ENCODE results near the gene ALAS1. TPM values are rescaled to one million over a fixed set of nuclear protein-coding genes. Genes with fewer than 3 reads are reported as not detected.
A peak's percentile ranks its signal among the peaks of the same experiment; 100 is the strongest.

The ALAS1 gene
- total RNA-seq, 4 donors from 2014 or later, result 61.0 to 99.8 (median 68.4) TPM

DNA sequence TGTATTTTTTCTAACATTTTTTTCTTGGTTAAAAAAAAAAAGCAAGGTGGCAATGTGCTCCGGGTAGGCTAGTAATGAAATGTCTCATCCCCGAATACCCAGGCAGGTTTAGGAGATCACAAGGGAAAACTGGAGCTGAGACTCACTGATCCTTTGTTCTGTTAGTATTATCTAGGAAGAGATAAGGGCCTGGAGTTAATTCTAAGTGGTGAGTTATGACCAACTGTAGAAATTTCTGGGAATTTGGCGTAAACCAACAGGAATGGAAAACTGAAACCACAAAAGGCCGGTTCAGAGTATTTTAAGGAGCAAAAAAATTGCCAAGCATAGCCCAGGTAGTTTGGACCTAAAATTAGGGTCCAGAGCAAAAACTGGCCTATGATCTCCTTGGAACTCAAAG is 60.0 kb downstream of the ALAS1 start:
- DNase-seq, result no peak
- in situ Hi-C loops (cut with MboI; ENCODE audit: low sequenced_read_pairs in 4 of 4) (no loop called here), intact Hi-C loops (cut with DNase I; ENCODE audit: low total_unique reads) (no loop called here)
- no peaks in the 10 kb centered on the region for H3K4me1 ChIP-seq
- peaks cover 13 to 99% of the 10 kb centered on the region in 2 donors for H3K36me3 ChIP-seq
- no peak overlapping the region for H3K27ac ChIP-seq
- TF ChIP-seq, protein P1, sequence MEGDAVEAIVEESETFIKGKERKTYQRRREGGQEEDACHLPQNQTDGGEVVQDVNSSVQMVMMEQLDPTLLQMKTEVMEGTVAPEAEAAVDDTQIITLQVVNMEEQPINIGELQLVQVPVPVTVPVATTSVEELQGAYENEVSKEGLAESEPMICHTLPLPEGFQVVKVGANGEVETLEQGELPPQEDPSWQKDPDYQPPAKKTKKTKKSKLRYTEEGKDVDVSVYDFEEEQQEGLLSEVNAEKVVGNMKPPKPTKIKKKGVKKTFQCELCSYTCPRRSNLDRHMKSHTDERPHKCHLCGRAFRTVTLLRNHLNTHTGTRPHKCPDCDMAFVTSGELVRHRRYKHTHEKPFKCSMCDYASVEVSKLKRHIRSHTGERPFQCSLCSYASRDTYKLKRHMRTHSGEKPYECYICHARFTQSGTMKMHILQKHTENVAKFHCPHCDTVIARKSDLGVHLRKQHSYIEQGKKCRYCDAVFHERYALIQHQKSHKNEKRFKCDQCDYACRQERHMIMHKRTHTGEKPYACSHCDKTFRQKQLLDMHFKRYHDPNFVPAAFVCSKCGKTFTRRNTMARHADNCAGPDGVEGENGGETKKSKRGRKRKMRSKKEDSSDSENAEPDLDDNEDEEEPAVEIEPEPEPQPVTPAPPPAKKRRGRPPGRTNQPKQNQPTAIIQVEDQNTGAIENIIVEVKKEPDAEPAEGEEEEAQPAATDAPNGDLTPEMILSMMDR (IDR thresholded peaks at IDR 0.05 in 4 of 5, conservative IDR thresholded peaks at IDR 0.05 in 1 of 5), result no peak
- no peak for TF ChIP-seq POLR2A (IDR thresholded peaks at IDR 0.05)
- no peak for ATAC-seq
- H3K27me3 ChIP-seq, result no peaks in the 10 kb centered on the region
- H3K9me3 ChIP-seq, result no peaks in the 10 kb centered on the region
- H3K4me3 ChIP-seq, result no peak overlapping the region

DNA sequence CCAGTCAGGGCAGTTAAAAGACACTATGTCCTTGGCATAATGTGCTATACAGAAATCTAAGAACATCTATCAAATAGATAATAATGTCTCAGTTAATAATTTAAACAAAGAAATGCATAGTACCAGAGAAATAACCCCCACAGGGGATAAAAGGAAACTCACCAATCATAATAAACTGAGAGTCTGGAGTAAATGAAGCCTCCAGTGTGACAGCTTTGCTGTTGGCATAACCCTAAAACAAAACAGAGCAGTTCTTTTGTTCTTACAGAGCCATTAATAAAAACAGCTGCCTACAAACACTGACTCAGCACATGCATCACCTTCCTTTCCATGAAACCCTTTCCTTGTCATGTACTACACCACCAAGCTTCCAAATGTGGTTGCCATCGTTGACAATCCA is 61.1 kb downstream of the ALAS1 start:
- H3K4me3 ChIP-seq, result no peak overlapping the region
- H3K9me3 ChIP-seq, result no peaks in the 10 kb centered on the region
- H3K27ac ChIP-seq, result no peak overlapping the region
- ATAC-seq (no peak), DNase-seq (no peak)
- in situ Hi-C loops (cut with MboI; ENCODE audit: low sequenced_read_pairs in 4 of 4) (no loop called here), intact Hi-C loops (cut with DNase I; ENCODE audit: low total_unique reads) (no loop called here)
- H3K36me3 ChIP-seq, result peaks cover 13 to 99% of the 10 kb centered on the region in 2 donors
- H3K4me1 ChIP-seq, result no peaks in the 10 kb centered on the region
- H3K27me3 ChIP-seq, result no peaks in the 10 kb centered on the region
- TF ChIP-seq POLR2A (IDR thresholded peaks at IDR 0.05), result no peak
- TF ChIP-seq, protein P1 (IDR thresholded peaks at IDR 0.05 in 4 of 5, conservative IDR thresholded peaks at IDR 0.05 in 1 of 5), result no peak

DNA sequence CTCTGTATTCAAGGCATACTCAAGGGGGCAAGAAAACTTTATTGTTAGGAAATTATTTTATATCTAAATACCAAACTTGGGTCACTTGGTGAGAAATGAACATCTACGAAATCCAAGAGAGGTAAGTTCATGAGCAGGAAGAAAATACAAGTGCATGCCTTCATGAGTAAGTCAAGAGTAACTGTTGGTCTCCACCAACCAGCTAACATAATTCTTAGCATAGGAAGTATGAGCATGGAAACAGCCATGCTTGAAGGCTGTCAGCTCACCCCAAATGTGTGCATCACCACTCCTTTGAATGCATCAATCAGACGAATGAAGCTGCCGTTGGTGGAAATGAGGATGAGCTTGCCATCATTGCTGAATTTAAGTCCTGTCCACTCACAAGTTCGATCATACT is 61.5 kb downstream of the ALAS1 start:
- DNase-seq (no peak), ATAC-seq (no peak)
- intact Hi-C loops (cut with DNase I; ENCODE audit: low total_unique reads), result no loop called here
- peaks cover 13 to 99% of the 10 kb centered on the region in 2 donors for H3K36me3 ChIP-seq
- no peak overlapping the region for H3K4me3 ChIP-seq
- in situ Hi-C loops (cut with MboI; ENCODE audit: low sequenced_read_pairs in 4 of 4), result no loop called here
- H3K27me3 ChIP-seq, result no peaks in the 10 kb centered on the region
- H3K9me3 ChIP-seq, result no peaks in the 10 kb centered on the region
- TF ChIP-seq, protein P1 (IDR thresholded peaks at IDR 0.05 in 4 of 5, conservative IDR thresholded peaks at IDR 0.05 in 1 of 5), result no peak
- no peak for TF ChIP-seq POLR2A (IDR thresholded peaks at IDR 0.05)
- no peaks in the 10 kb centered on the region for H3K4me1 ChIP-seq
- no peak overlapping the region for H3K27ac ChIP-seq

DNA sequence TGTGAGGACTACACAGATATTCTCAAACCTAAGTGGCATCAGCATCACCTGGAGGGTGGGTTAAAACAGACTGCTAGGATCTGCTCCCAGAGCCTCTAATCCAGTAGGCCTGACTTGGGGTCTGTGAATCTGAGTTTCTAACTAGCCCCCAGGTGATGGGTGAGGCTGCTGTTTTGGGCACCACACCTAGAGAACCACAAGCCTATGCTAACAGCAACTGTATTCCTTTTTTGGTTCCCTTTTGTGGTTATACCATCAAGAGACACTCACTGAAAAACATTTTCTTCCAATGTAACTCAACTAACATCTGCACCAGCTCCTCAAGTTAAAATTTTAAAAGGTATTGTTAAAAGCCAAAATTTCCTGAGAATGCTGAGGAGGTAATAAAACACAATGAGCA is 64.5 kb downstream of the ALAS1 start:
- Histone ChIP-seq H3K4me1 (no peaks in the 10 kb centered on the region), H3K36me3 (peaks cover 13 to 96% of the 10 kb centered on the region in 2 donors), H3K9me3 (no peaks in the 10 kb centered on the region), H3K27ac (peak overlapping the region in 2 of 4 donors; percentile 1 to 21), H3K27me3 (no peaks in the 10 kb centered on the region), H3K4me3 (no peak overlapping the region)
- intact Hi-C loops (cut with DNase I; ENCODE audit: low total_unique reads), result no loop called here
- TF ChIP-seq, protein P1 (IDR thresholded peaks at IDR 0.05 in 4 of 5, conservative IDR thresholded peaks at IDR 0.05 in 1 of 5), result no peak
- TF ChIP-seq POLR2A (IDR thresholded peaks at IDR 0.05), result no peak
- DNase-seq (no peak), ATAC-seq (no peak)
- in situ Hi-C loops (cut with MboI; ENCODE audit: low sequenced_read_pairs in 4 of 4), result no loop called here

Other genes starting within 250 kb of the ALAS1 start
- 1 to 10 TPM in 1 of 4 donors, under 1 TPM in 3; 0.18 to 2.5 (median 0.37) TPM for gene GPR62, start 242.8 kb upstream of the ALAS1 start, total RNA-seq
- gene PCBP4, start 230.7 kb upstream of the ALAS1 start, total RNA-seq, result 100 to 1,000 TPM; 184 to 320 (median 199) TPM
- 10 to 100 TPM; 11.2 to 21.0 (median 17.2) TPM for gene ABHD14B, start 224.1 kb upstream of the ALAS1 start, total RNA-seq
- 10 to 100 TPM in 3 of 4 donors, 1 to 10 TPM in 1; 8.7 to 37.9 (median 29.9) TPM for gene ABHD14A, start 223.1 kb upstream of the ALAS1 start, total RNA-seq
- gene ACY1, start 214.6 kb upstream of the ALAS1 start, total RNA-seq, result 10 to 100 TPM; 33.5 to 79.3 (median 43.2) TPM
- gene RPL29, start 202.3 kb upstream of the ALAS1 start, total RNA-seq, result 1,000 to 10,000 TPM; 1,885 to 2,483 (median 2,154) TPM
- gene DUSP7, start 141.6 kb upstream of the ALAS1 start, total RNA-seq, result 10 to 100 TPM; 14.0 to 39.7 (median 26.3) TPM
- gene POC1A, start 43.7 kb upstream of the ALAS1 start, total RNA-seq, result 1 to 10 TPM in 1 of 4 donors, under 1 TPM in 3; 0.51 to 3.2 (median 0.81) TPM
- gene TLR9, start 27.5 kb downstream of the ALAS1 start, total RNA-seq, result under 1 TPM in 3 of 4 donors, not detected in 1; 0.07 to 0.41 (median 0.13) TPM
- 100 to 1,000 TPM in 3 of 4 donors, 10 to 100 TPM in 1; 99.2 to 222 (median 168) TPM for gene TWF2, start 41.0 kb downstream of the ALAS1 start, total RNA-seq
- gene PPM1M, start 47.6 kb downstream of the ALAS1 start, total RNA-seq, result 1 to 10 TPM in 3 of 4 donors, under 1 TPM in 1; 0.97 to 5.2 (median 3.5) TPM
- 10 to 100 TPM; 54.1 to 64.9 (median 59.3) TPM for gene WDR82, start 80.5 kb downstream of the ALAS1 start, total RNA-seq
- 10 to 100 TPM in 1 of 4 donors, 1 to 10 TPM in 3; 5.1 to 11.2 (median 7.7) TPM for gene GLYCTK, start 89.7 kb downstream of the ALAS1 start, total RNA-seq
- 1 to 10 TPM; 1.4 to 6.8 (median 2.0) TPM for gene DNAH1, start 118.2 kb downstream of the ALAS1 start, total RNA-seq
- gene BAP1, start 211.8 kb downstream of the ALAS1 start, total RNA-seq, result 10 to 100 TPM; 69.8 to 88.2 (median 76.5) TPM
- 10 to 100 TPM in 1 of 4 donors, 1 to 10 TPM in 3; 3.1 to 11.4 (median 6.8) TPM for gene PHF7, start 212.5 kb downstream of the ALAS1 start, total RNA-seq
- 10 to 100 TPM in 3 of 4 donors, 1 to 10 TPM in 1; 3.8 to 20.3 (median 13.1) TPM for gene SEMA3G, start 246.9 kb downstream of the ALAS1 start, total RNA-seq

All from gastrocnemius medialis (tissue), 4 donors.